ENCODE results near the gene AADACL3. TPM values are rescaled to one million over a fixed set of nuclear protein-coding genes. Genes with fewer than 3 reads are reported as not detected.

AADACL3 gene
- total and polyA plus RNA-seq, 2 of the 13 experiments (the other 11 are each of a cell fraction or from before 2014, with no cell fraction given): not detected

GRCh38 chr1:12745126-12745991 lies 29.4 kb downstream of the AADACL3 start:
- in situ Hi-C loops (cut with HindIII; ENCODE audit: extremely low pct_ligation_motif_present, low pct_unique_long_range_greater_than_20kb) (no loop called here), intact Hi-C loops (cut with micrococcal nuclease; ENCODE audit: unreplicated experiment) (no loop called here)
- H3K79me2 ChIP-seq (ENCODE audit: insufficient read depth, low read length): no peaks in the 10 kb centered on the region
- ChIA-PET POLR2A (no interaction called here), CTCF (ENCODE audit: low intra/inter-chr PET ratio, low total read pairs) (no interaction called here)
- no peak for ATAC-seq
- no peak overlapping the region for H3K9ac ChIP-seq (ENCODE audit: insufficient read depth, low read depth, low read length)
- BruUV-seq (replicated peaks): no TSS peak
- WGBS (ENCODE audit: low lambda C conversion rate): 0% methylated on average over 3 of the region's 3 CpGs
- H3K27ac ChIP-seq (ENCODE audit: extremely low read length, insufficient read depth, low read length): no peak overlapping the region
- no peak overlapping the region for H2AFZ ChIP-seq (ENCODE audit: low read length)
- peaks cover 17% of the 10 kb centered on the region; the same call in 1 of the 2 replicates for H3K9me3 ChIP-seq (ENCODE audit: low read length)
- TF ChIP-seq ATF4 (CRISPR knock-in tag; IDR thresholded peaks at IDR 0.05): 0 out of 4 replicates have a peak, but pooled peaks of 1 of the 2 experiments have one; percentile 14
- no peak for TF ChIP-seq KAT2B (IDR thresholded peaks at IDR 0.05; ENCODE audit: borderline replicate concordance, low read depth, low read length)
- no peak for TF ChIP-seq ZFP91 (CRISPR knock-in tag; IDR thresholded peaks at IDR 0.05; ENCODE audit: borderline replicate concordance)
- TF ChIP-seq ZNF672 (CRISPR knock-in tag; IDR thresholded peaks at IDR 0.05): no peak
- FAIRE-seq: no peak
- no peak overlapping the region for H3K4me3 ChIP-seq (replicated peaks in 1 of 3; ENCODE audit: insufficient read depth in 1 of 3, low read depth in 2 of 3, low read length in 3 of 3)
- DNase-seq (ENCODE audit: low spot score): no peak
- H3K4me1 ChIP-seq (ENCODE audit: insufficient read depth, low read length): no peaks in the 10 kb centered on the region
- no peaks in the 10 kb centered on the region for H3K27me3 ChIP-seq (ENCODE audit: control insufficient read depth in 1 of 2, insufficient read depth in 2 of 2, low read length in 2 of 2)
- H4K20me1 ChIP-seq (ENCODE audit: insufficient read depth, low read length): no peaks in the 10 kb centered on the region
- H3K4me2 ChIP-seq (ENCODE audit: low read depth, low read length): no peak overlapping the region
- H3K36me3 ChIP-seq (replicated peaks in 1 of 2; ENCODE audit: control insufficient read depth in 1 of 2, insufficient read depth in 2 of 2, low read length in 2 of 2): no peaks in the 10 kb centered on the region

Measured in HepG2 (cell line).